Esophagus squamous epithelium (tissue), 5 donors: ENCODE results near the gene MSH2. TPM values are rescaled to one million over a fixed set of nuclear protein-coding genes. Genes with fewer than 3 reads are reported as not detected.

Experiments used
- DNase-seq: peaks from one replicate; lab custom pipeline; 2025; lab: John Stamatoyannopoulos, UW
- H3K27ac ChIP-seq, 4 donors: fragments of 200-600 bp; sonication (generic); one replicate each; pipeline ENCODE4 v1.5.1; 2016 to 2019; ENCODE audit warnings: mild to moderate bottlenecking in 1 of 4
- H3K27me3 ChIP-seq, 4 donors: fragments of 200-600 bp; sonication (generic); 1 replicate in 3 of 4; 2 replicates in 1 of 4; pipeline versions ENCODE4 v1.5.1 to v1.6.0; 2017 to 2021; ENCODE audit warnings: antibody characterized with exemption in 1 of 4
- H3K36me3 ChIP-seq, 3 donors: fragments of 200-600 bp; sonication (generic); one replicate each; pipeline ENCODE4 v1.5.1; 2016 to 2019
- H3K4me1 ChIP-seq, 3 donors: fragments of 200-600 bp; sonication (generic); one replicate each; pipeline ENCODE4 v1.5.1; 2017 to 2019
- H3K4me3 ChIP-seq, 4 donors: fragments of 200-600 bp; sonication (generic); 1 replicate in 3 of 4; 2 replicates in 1 of 4; pipeline ENCODE4 v1.5.1; 2016 to 2019; ENCODE audit warnings: mild to moderate bottlenecking in 2 of 4, moderate library complexity in 1 of 4
- H3K9me3 ChIP-seq, 3 donors: fragments of 200-600 bp; sonication (generic); one replicate each; pipeline ENCODE4 v1.5.1; 2016 to 2019
- CTCF ChIP-seq, 6 experiments: fragments of 450-650 bp in 4 of 6; fragments of 200-600 bp in 2 of 6; sonication (generic) in 2 of 6; IDR thresholded peaks; one replicate each; pipeline ENCODE4 v1.5.1; 2016 to 2019; ENCODE audit warnings: antibody characterized with exemption in 6 of 6, mild to moderate bottlenecking in 4 of 6, moderate library complexity in 4 of 6
- POLR2A ChIP-seq, 4 donors: fragments of 450-650 bp; IDR thresholded peaks; one replicate each; pipeline ENCODE4 v1.6.1; 2017; ENCODE audit warnings: antibody characterized with exemption in 4 of 4, mild to moderate bottlenecking in 4 of 4, moderate library complexity in 3 of 4
- WGBS, 2 donors: methylation state at CpG; one replicate each; pipeline ENCODE4 v1.1.5; 2018; 5-methylcytosine and 5-hydroxymethylcytosine counted together
- intact Hi-C: fragments of 100-400 bp; cut with DNase I; formaldehyde crosslinking; loops from one replicate; pipeline ENCODE4 v1.15.0; 2022
- total RNA-seq, 4 donors: library from RNA; depleted of rRNA; stranded (reverse); fragments of >200 nt; gene quantifications; one replicate each; pipeline ENCODE4 v1.1.0, GENCODE V29; 2016
- donor health status: DM: yes; HTN: yes; CAD: no.

The MSH2 gene
- total RNA-seq, 4 donors from 2014 or later = 8.3 to 14.4 (median 12.3) TPM

DNA sequence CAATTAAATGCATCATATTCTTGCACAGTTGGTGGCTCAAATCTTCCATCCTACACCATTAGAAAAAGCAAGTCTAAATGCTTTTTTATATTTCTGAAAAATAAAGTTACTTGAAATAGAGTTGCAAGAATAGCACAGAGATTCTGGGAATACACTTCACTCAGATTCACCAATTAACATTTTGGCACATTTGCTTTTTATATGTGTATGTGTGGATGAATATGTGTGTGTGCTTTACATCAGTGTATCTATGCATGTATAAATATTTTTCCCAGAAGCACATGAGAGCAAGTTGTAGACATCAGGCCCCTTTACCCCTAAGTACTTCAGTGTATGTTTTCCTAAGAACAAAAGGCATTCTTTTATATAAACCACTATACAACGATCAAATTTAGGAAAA, 27.6 kb upstream of the MSH2 start:
- no peak for DNase-seq
- intact Hi-C loops = no loop called here
- 88 to 94% methylated on average over 1 of the region's 1 CpG for WGBS, 2 donors
- Histone ChIP-seq H3K4me1 (peaks cover 0 to under 1% (median 0%) of the 10 kb centered on the region in 3 donors), H3K9me3 (no peaks in the 10 kb centered on the region), H3K27ac (no peak overlapping the region), H3K36me3 (peaks cover 0 to 3% (median 0%) of the 10 kb centered on the region in 3 donors), H3K4me3 (no peak overlapping the region), H3K27me3 (peaks cover 0 to 10% (median 0%) of the 10 kb centered on the region in 4 donors)
- TF ChIP-seq POLR2A (IDR thresholded peaks at IDR 0.05) = no peak
- TF ChIP-seq CTCF (IDR thresholded peaks at IDR 0.05) = no peak

DNA sequence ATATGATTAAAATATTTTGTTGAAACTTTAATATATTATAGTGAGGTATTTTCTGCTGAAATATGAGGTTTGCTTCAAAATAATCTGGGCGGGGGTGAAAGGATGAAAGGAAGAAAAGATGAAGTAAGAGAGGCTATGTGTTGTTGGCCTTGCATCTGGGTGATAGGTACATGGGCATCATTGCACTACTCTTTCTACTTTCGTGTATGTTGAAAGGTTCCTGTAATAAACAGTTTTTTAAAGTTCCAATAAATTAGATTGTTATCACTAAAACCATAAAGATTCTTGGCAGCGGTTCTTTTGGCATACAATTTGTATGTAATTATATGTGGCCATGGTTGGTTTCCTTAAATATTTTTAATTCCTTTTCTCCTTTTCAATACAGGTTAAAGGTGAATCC, 23.6 kb upstream of the MSH2 start:
- DNase-seq = no peak

DNA sequence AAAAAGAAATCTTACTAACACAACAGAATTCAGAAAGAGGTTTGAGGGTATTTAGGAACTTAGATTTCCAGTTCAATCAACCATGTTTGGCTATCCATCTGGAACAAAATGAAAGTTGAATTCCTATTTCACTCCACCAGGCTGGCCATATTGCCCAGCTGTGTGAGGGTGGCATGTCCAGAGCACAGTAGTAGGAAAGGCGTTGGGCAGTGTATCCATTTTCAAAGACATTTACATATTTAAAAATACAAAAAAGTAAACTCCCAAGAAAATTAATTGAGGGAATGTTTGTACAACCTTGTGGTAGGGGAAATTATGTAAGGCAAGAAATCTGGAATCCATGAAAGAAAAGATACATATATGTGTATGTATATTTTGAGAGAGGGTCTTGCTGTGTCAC, 21.5 kb upstream of the MSH2 start:
- no peaks in the 10 kb centered on the region for H3K4me1 ChIP-seq
- no peaks in the 10 kb centered on the region for H3K9me3 ChIP-seq
- TF ChIP-seq CTCF (IDR thresholded peaks at IDR 0.05) = no peak
- no peak for TF ChIP-seq POLR2A (IDR thresholded peaks at IDR 0.05)
- intact Hi-C loops = no loop called here
- WGBS, 2 donors = 93 to 100% methylated on average over 1 of the region's 1 CpG
- no peak overlapping the region for H3K27ac ChIP-seq
- DNase-seq = no peak
- no peak overlapping the region for H3K4me3 ChIP-seq
- H3K36me3 ChIP-seq = peaks cover 0 to 3% (median 0%) of the 10 kb centered on the region in 3 donors
- no peaks in the 10 kb centered on the region for H3K27me3 ChIP-seq

More for the DNA sequence above, 23.6 kb upstream of the MSH2 start:
- Histone ChIP-seq H3K9me3 (no peaks in the 10 kb centered on the region), H3K27me3 (no peaks in the 10 kb centered on the region), H3K27ac (no peak overlapping the region), H3K4me3 (no peak overlapping the region), H3K4me1 (no peaks in the 10 kb centered on the region), H3K36me3 (peaks cover 0 to 3% (median 0%) of the 10 kb centered on the region in 3 donors)
- no peak for TF ChIP-seq POLR2A (IDR thresholded peaks at IDR 0.05)
- no peak for TF ChIP-seq CTCF (IDR thresholded peaks at IDR 0.05)
- 76 to 81% methylated on average over 3 of the region's 3 CpGs for WGBS, 2 donors
- intact Hi-C loops = no loop called here

DNA sequence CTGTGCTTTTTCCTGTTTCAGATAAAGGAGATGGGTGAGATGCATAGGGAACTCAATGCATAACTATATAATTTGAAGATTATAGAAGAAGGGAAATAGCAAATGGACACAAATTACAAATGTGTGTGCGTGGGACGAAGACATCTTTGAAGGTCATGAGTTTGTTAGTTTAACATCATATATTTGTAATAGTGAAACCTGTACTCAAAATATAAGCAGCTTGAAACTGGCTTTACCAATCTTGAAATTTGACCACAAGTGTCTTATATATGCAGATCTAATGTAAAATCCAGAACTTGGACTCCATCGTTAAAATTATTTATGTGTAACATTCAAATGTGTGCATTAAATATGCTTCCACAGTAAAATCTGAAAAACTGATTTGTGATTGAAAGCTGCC, 16.4 kb upstream of the MSH2 start:
- WGBS, 2 donors = 78 to 84% methylated on average over 3 of the region's 3 CpGs

GRCh38 chr2:47388888-47389287, 14.1 kb upstream of the MSH2 start:
- H3K27me3 ChIP-seq = no peaks in the 10 kb centered on the region
- no peak for DNase-seq
- TF ChIP-seq POLR2A (IDR thresholded peaks at IDR 0.05) (no peak), CTCF (IDR thresholded peaks at IDR 0.05) (no peak)
- H3K9me3 ChIP-seq = no peaks in the 10 kb centered on the region
- no peak overlapping the region for H3K4me3 ChIP-seq
- no peaks in the 10 kb centered on the region for H3K4me1 ChIP-seq
- no peak overlapping the region for H3K27ac ChIP-seq
- H3K36me3 ChIP-seq = no peaks in the 10 kb centered on the region
- WGBS, 2 donors = 67 to 68% methylated on average over 2 of the region's 2 CpGs
- intact Hi-C loops = loop anchor here (5.0 kb wide), 1 partner anchor 52 kb away; no protein-coding TSS in a partner anchor

More for the DNA sequence above, 16.4 kb upstream of the MSH2 start:
- no peak overlapping the region for H3K4me3 ChIP-seq
- H3K27me3 ChIP-seq = no peaks in the 10 kb centered on the region
- H3K4me1 ChIP-seq = no peaks in the 10 kb centered on the region
- H3K36me3 ChIP-seq = no peaks in the 10 kb centered on the region
- H3K9me3 ChIP-seq = no peaks in the 10 kb centered on the region
- intact Hi-C loops = loop anchor here (5.0 kb wide), 1 partner anchor 49 kb away; no protein-coding TSS in a partner anchor
- H3K27ac ChIP-seq = no peak overlapping the region
- TF ChIP-seq POLR2A (IDR thresholded peaks at IDR 0.05) = no peak
- no peak for TF ChIP-seq CTCF (IDR thresholded peaks at IDR 0.05)
- no peak for DNase-seq
